ENCODE measurements around the gene ATOSA.

ATOSA gene

GRCh38 chr15:52645916-52646315, 33.3 kb downstream of the ATOSA start:
- no peak for DNase-seq

DNA sequence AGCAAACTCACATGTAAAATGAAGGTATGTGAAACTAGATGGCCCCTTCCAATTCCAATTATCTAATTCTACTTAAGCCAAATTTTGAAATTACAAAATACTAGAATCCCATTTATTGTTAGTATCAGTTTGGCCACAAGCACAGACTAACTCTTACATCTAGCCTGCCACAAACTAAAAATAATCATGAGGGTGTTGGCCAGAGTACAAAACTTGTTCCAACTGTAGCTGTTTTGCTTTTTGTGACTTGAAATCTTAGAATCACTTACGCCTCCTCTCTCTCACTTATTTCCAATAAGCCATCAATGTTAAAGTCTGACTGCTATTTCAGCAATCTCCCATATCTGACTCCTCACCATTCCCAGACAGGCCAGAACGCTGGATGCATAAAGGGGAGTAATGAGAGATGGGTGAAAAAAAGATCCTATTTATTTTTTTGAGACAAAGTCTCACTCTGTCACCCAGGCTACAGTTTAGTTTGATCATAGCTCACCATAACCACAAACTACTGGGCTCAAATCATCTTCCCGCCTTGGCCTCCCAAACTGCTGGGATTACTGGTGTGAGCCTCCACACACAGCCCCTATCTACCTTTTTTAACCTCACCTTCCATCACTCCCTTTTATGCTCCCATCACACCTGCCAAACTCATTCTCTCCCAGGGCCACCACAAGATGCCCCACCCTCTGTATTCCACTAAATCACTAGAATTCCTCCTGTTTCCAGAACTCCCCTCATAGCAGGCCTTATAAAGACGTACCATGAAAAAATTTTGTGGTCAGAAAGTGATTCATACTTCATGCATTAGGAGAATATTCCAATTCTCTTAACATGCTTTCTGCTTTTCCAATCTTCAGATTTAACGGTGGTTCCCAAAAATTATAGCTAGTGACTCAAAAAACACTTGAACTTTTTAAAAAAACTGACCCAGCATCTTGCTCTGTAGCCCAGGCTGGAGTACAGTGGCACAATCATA, 36.5 kb downstream of the ATOSA start:
- no peak for DNase-seq

DNA sequence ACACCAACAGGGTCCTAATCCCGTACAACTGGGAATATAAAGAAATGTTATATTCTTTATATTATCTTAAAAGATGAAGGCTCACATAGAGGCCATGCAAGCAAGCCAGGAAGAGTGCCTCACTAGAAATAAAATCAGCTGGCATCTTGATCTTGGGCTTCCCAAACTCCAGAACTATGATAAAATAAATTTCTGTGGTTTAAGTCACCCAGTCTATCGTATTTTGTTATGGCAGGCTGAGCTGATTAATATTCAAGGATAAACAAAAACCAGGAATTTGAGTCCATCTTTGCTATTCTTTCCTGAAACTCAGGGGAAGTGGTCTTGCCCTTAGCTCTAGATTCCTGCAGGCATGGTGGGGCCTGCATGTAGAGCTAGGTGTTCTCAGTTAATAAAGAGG, 42.7 kb downstream of the ATOSA start:
- DNase-seq, result no peak

GRCh38 chr15:52635908-52636307, 43.3 kb downstream of the ATOSA start:
- DNase-seq, result no peak

Data from stimulated activated CD4-positive, alpha-beta T cell treated with anti-CD3 and anti-CD28 coated beads, Interleukin-2, amount 100 ng/mL, for 24 hours (primary cell).